NB4 (cell line): ENCODE measurements around the gene CAB39.

Source experiments
- POLR2A ChIP-seq: IDR thresholded peaks from 2 replicates; pipeline ENCODE4 v1.6.1; 2011; ENCODE audit warnings: mild to moderate bottlenecking; ENCODE audit not compliant: insufficient read length; ENCODE audit errors: extremely low read depth
- TF ChIP-seq, protein P1 (sequence below): IDR thresholded peaks from one replicate; pipeline ENCODE4 v1.5.1; 2012; ENCODE audit warnings: low read depth, low read length
- TF ChIP-seq, protein P2 (sequence below): IDR thresholded peaks from 2 replicates; pipeline ENCODE4 v1.6.1; 2011; ENCODE audit warnings: low read depth, low read length

DNA sequence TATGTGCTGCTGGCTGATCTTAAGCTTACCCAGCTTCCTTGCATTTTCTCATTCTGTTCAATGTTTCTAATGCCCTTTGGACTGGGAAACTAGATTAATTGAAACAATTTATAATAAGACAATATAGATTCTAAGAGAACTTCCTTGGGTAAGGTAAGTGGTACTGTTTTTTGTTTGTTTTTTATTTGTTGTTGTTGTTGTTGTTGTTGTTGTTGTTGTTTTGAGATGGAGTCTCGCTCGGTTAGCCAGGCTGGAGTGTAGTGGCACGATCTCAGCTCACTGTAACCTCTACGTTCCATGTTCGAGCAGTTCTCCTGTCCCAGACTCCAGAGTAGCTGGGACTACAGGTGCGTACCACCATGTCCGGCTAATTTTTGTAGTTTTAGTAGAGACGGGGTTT lies 49.1 kb downstream of the CAB39 start:
- TF ChIP-seq, protein P1, sequence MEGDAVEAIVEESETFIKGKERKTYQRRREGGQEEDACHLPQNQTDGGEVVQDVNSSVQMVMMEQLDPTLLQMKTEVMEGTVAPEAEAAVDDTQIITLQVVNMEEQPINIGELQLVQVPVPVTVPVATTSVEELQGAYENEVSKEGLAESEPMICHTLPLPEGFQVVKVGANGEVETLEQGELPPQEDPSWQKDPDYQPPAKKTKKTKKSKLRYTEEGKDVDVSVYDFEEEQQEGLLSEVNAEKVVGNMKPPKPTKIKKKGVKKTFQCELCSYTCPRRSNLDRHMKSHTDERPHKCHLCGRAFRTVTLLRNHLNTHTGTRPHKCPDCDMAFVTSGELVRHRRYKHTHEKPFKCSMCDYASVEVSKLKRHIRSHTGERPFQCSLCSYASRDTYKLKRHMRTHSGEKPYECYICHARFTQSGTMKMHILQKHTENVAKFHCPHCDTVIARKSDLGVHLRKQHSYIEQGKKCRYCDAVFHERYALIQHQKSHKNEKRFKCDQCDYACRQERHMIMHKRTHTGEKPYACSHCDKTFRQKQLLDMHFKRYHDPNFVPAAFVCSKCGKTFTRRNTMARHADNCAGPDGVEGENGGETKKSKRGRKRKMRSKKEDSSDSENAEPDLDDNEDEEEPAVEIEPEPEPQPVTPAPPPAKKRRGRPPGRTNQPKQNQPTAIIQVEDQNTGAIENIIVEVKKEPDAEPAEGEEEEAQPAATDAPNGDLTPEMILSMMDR: no peak
- no peak for TF ChIP-seq POLR2A
- TF ChIP-seq, protein P2, sequence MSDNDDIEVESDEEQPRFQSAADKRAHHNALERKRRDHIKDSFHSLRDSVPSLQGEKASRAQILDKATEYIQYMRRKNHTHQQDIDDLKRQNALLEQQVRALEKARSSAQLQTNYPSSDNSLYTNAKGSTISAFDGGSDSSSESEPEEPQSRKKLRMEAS: no peak
